ENCODE data around the gene ZBTB16.

Gene ZBTB16

GRCh38 chr11:114133548-114134329, 74.2 kb downstream of the ZBTB16 start:
- no peak overlapping the region for H2AFZ ChIP-seq (ENCODE audit: low read length)
- H3K4me2 ChIP-seq (ENCODE audit: insufficient read depth, low read length, poor library complexity, severe bottlenecking), result no peak overlapping the region
- H4K8ac ChIP-seq (ENCODE audit: low read depth, low read length), result no peak overlapping the region
- H2BK15ac ChIP-seq (ENCODE audit: low read length), result no peak overlapping the region
- no peak overlapping the region for H3K4me3 ChIP-seq (ENCODE audit: low read length in 2 of 2)
- no peak overlapping the region for H3K23ac ChIP-seq (ENCODE audit: low read depth, low read length, poor library complexity)
- no peak overlapping the region for H3K9ac ChIP-seq (ENCODE audit: low read depth, low read length, poor library complexity)
- peaks cover 0 to 5% of the 10 kb centered on the region in 2 donors for H3K36me3 ChIP-seq (replicated peaks in 1 of 2; ENCODE audit: control insufficient read depth in 2 of 2, insufficient read depth in 2 of 2, low read length in 2 of 2)
- no peak overlapping the region for H4K91ac ChIP-seq (ENCODE audit: low read depth, low read length, poor library complexity)
- no peak overlapping the region for H3K4ac ChIP-seq (ENCODE audit: low read length)
- DNase-seq (ENCODE audit: low spot score), result no peak
- H3K18ac ChIP-seq (ENCODE audit: low read length), result peak overlapping the region; percentile 33
- no peak overlapping the region for H2AK5ac ChIP-seq (ENCODE audit: low read depth, low read length)
- H2BK12ac ChIP-seq (ENCODE audit: low read length), result no peak overlapping the region
- no CpG with 5 or more reads among the region's 9 CpGs for WGBS, 2 donors (ENCODE audit: extremely low coverage in 2 of 2, insufficient read length in 2 of 2, insufficient replicate concordance in 1 of 2)
- peaks cover 6% of the 10 kb centered on the region for H3K79me1 ChIP-seq (ENCODE audit: low read depth, low read length)
- no peak overlapping the region for H3K27ac ChIP-seq (replicated peaks; ENCODE audit: low read length)
- peaks cover 0 to 5% of the 10 kb centered on the region in 2 donors for H3K9me3 ChIP-seq (replicated peaks in 1 of 2; ENCODE audit: control insufficient read depth in 2 of 2, insufficient read depth in 1 of 2, low read depth in 1 of 2, low read length in 2 of 2)
- peaks cover 38 to 52% of the 10 kb centered on the region in 2 donors for H3K4me1 ChIP-seq (ENCODE audit: control insufficient read depth in 2 of 2, insufficient read depth in 1 of 2, low read depth in 1 of 2, low read length in 2 of 2)
- no peak overlapping the region for H2BK5ac ChIP-seq (ENCODE audit: low read length)
- no peak overlapping the region for H2BK120ac ChIP-seq (ENCODE audit: low read depth, low read length)
- no peaks in the 10 kb centered on the region for H3K27me3 ChIP-seq (ENCODE audit: control insufficient read depth in 3 of 3, insufficient read depth in 3 of 3, low read depth in 1 of 3, low read length in 3 of 3)
- H3K14ac ChIP-seq (ENCODE audit: low read length), result no peak overlapping the region

- Histone ChIP-seq H3K9me3 (replicated peaks in 1 of 2; ENCODE audit: control insufficient read depth in 2 of 2, insufficient read depth in 1 of 2, low read depth in 1 of 2, low read length in 2 of 2) (peaks cover 0 to 5% of the 10 kb centered on the region in 2 donors), H3K79me1 (ENCODE audit: low read depth, low read length) (peaks cover 6% of the 10 kb centered on the region), H3K9ac (ENCODE audit: low read depth, low read length, poor library complexity) (no peak overlapping the region), H4K91ac (ENCODE audit: low read depth, low read length, poor library complexity) (no peak overlapping the region), H3K4me1 (ENCODE audit: control insufficient read depth in 2 of 2, insufficient read depth in 1 of 2, low read depth in 1 of 2, low read length in 2 of 2) (peaks cover 31 to 48% of the 10 kb centered on the region in 2 donors), H4K8ac (ENCODE audit: low read depth, low read length) (no peak overlapping the region), H2BK15ac (ENCODE audit: low read length) (no peak overlapping the region), H3K18ac (ENCODE audit: low read length) (peak overlapping the region; percentile 39), H3K4ac (ENCODE audit: low read length) (no peak overlapping the region), H3K36me3 (replicated peaks in 1 of 2; ENCODE audit: control insufficient read depth in 2 of 2, insufficient read depth in 2 of 2, low read length in 2 of 2) (peaks cover 0 to 8% of the 10 kb centered on the region in 2 donors), H3K23ac (ENCODE audit: low read depth, low read length, poor library complexity) (no peak overlapping the region), H3K27ac (replicated peaks; ENCODE audit: low read length) (no peak overlapping the region), H3K4me2 (ENCODE audit: insufficient read depth, low read length, poor library complexity, severe bottlenecking) (no peak overlapping the region), H3K4me3 (ENCODE audit: low read length in 2 of 2) (no peak overlapping the region), H2AFZ (ENCODE audit: low read length) (no peak overlapping the region), H2BK5ac (ENCODE audit: low read length) (no peak overlapping the region), H3K14ac (ENCODE audit: low read length) (no peak overlapping the region), H2AK5ac (ENCODE audit: low read depth, low read length) (no peak overlapping the region), H2BK12ac (ENCODE audit: low read length) (no peak overlapping the region), H3K27me3 (ENCODE audit: control insufficient read depth in 3 of 3, insufficient read depth in 3 of 3, low read depth in 1 of 3, low read length in 3 of 3) (no peaks in the 10 kb centered on the region), H2BK120ac (ENCODE audit: low read depth, low read length) (no peak overlapping the region)
- WGBS, 2 donors (ENCODE audit: extremely low coverage in 2 of 2, insufficient read length in 2 of 2, insufficient replicate concordance in 1 of 2), result no CpG with 5 or more reads among the region's 3 CpGs
- DNase-seq (ENCODE audit: low spot score), result no peak
These were observed 75.4 kb downstream of the ZBTB16 start for GRCh38 chr11:114134870-114135269.

- H3K27me3 ChIP-seq (ENCODE audit: control insufficient read depth in 3 of 3, insufficient read depth in 3 of 3, low read depth in 1 of 3, low read length in 3 of 3), result no peaks in the 10 kb centered on the region
- no peak overlapping the region for H2AK5ac ChIP-seq (ENCODE audit: low read depth, low read length)
- peaks cover 6% of the 10 kb centered on the region for H3K79me1 ChIP-seq (ENCODE audit: low read depth, low read length)
- H3K36me3 ChIP-seq (replicated peaks in 1 of 2; ENCODE audit: control insufficient read depth in 2 of 2, insufficient read depth in 2 of 2, low read length in 2 of 2), result peaks cover 0 to 17% of the 10 kb centered on the region in 2 donors
- H3K23ac ChIP-seq (ENCODE audit: low read depth, low read length, poor library complexity), result no peak overlapping the region
- no peak overlapping the region for H3K4me2 ChIP-seq (ENCODE audit: insufficient read depth, low read length, poor library complexity, severe bottlenecking)
- no peak overlapping the region for H2AFZ ChIP-seq (ENCODE audit: low read length)
- DNase-seq (ENCODE audit: low spot score), result no peak
- H3K4ac ChIP-seq (ENCODE audit: low read length), result no peak overlapping the region
- no peak overlapping the region for H3K4me3 ChIP-seq (ENCODE audit: low read length in 2 of 2)
- H2BK12ac ChIP-seq (ENCODE audit: low read length), result no peak overlapping the region
- H3K9ac ChIP-seq (ENCODE audit: low read depth, low read length, poor library complexity), result no peak overlapping the region
- H2BK15ac ChIP-seq (ENCODE audit: low read length), result no peak overlapping the region
- no peak overlapping the region for H2BK5ac ChIP-seq (ENCODE audit: low read length)
- H3K14ac ChIP-seq (ENCODE audit: low read length), result no peak overlapping the region
- no peak overlapping the region for H3K18ac ChIP-seq (ENCODE audit: low read length)
- no peak overlapping the region for H4K91ac ChIP-seq (ENCODE audit: low read depth, low read length, poor library complexity)
- H4K8ac ChIP-seq (ENCODE audit: low read depth, low read length), result no peak overlapping the region
- peak overlapping the region; percentile 27 for H3K27ac ChIP-seq (replicated peaks; ENCODE audit: low read length)
- WGBS, 2 donors (ENCODE audit: extremely low coverage in 2 of 2, insufficient read length in 2 of 2, insufficient replicate concordance in 1 of 2), result no CpG with 5 or more reads among the region's 4 CpGs
- H2BK120ac ChIP-seq (ENCODE audit: low read depth, low read length), result no peak overlapping the region
- H3K9me3 ChIP-seq (replicated peaks in 1 of 2; ENCODE audit: control insufficient read depth in 2 of 2, insufficient read depth in 1 of 2, low read depth in 1 of 2, low read length in 2 of 2), result peaks cover 0 to 5% of the 10 kb centered on the region in 2 donors
- peaks cover 25 to 39% of the 10 kb centered on the region in 2 donors for H3K4me1 ChIP-seq (ENCODE audit: control insufficient read depth in 2 of 2, insufficient read depth in 1 of 2, low read depth in 1 of 2, low read length in 2 of 2)
These were observed 76.2 kb downstream of the ZBTB16 start for GRCh38 chr11:114135737-114136151.

- H2BK120ac ChIP-seq (ENCODE audit: low read depth, low read length), result no peak overlapping the region
- H3K23ac ChIP-seq (ENCODE audit: low read depth, low read length, poor library complexity), result no peak overlapping the region
- no peak overlapping the region for H3K4me3 ChIP-seq (ENCODE audit: low read length in 2 of 2)
- no peak overlapping the region for H2AFZ ChIP-seq (ENCODE audit: low read length)
- peaks cover 0 to 23% of the 10 kb centered on the region in 2 donors for H3K36me3 ChIP-seq (replicated peaks in 1 of 2; ENCODE audit: control insufficient read depth in 2 of 2, insufficient read depth in 2 of 2, low read length in 2 of 2)
- H4K91ac ChIP-seq (ENCODE audit: low read depth, low read length, poor library complexity), result no peak overlapping the region
- no peak overlapping the region for H4K8ac ChIP-seq (ENCODE audit: low read depth, low read length)
- H2BK12ac ChIP-seq (ENCODE audit: low read length), result no peak overlapping the region
- H3K27me3 ChIP-seq (ENCODE audit: control insufficient read depth in 3 of 3, insufficient read depth in 3 of 3, low read depth in 1 of 3, low read length in 3 of 3), result no peaks in the 10 kb centered on the region
- no peak for DNase-seq (ENCODE audit: low spot score)
- no peak overlapping the region for H3K27ac ChIP-seq (replicated peaks; ENCODE audit: low read length)
- H2BK5ac ChIP-seq (ENCODE audit: low read length), result no peak overlapping the region
- no CpG with 5 or more reads among the region's 10 CpGs for WGBS, 2 donors (ENCODE audit: extremely low coverage in 2 of 2, insufficient read length in 2 of 2, insufficient replicate concordance in 1 of 2)
- no peak overlapping the region for H2BK15ac ChIP-seq (ENCODE audit: low read length)
- no peak overlapping the region for H3K14ac ChIP-seq (ENCODE audit: low read length)
- H2AK5ac ChIP-seq (ENCODE audit: low read depth, low read length), result no peak overlapping the region
- no peak overlapping the region for H3K9ac ChIP-seq (ENCODE audit: low read depth, low read length, poor library complexity)
- H3K4ac ChIP-seq (ENCODE audit: low read length), result no peak overlapping the region
- peaks cover 3% of the 10 kb centered on the region for H3K79me1 ChIP-seq (ENCODE audit: low read depth, low read length)
- no peak overlapping the region for H3K4me2 ChIP-seq (ENCODE audit: insufficient read depth, low read length, poor library complexity, severe bottlenecking)
- H3K18ac ChIP-seq (ENCODE audit: low read length), result no peak overlapping the region
- peaks cover 0 to 5% of the 10 kb centered on the region in 2 donors for H3K9me3 ChIP-seq (replicated peaks in 1 of 2; ENCODE audit: control insufficient read depth in 2 of 2, insufficient read depth in 1 of 2, low read depth in 1 of 2, low read length in 2 of 2)
- H3K4me1 ChIP-seq (ENCODE audit: control insufficient read depth in 2 of 2, insufficient read depth in 1 of 2, low read depth in 1 of 2, low read length in 2 of 2), result peaks cover 27 to 30% of the 10 kb centered on the region in 2 donors
These were observed 77.5 kb downstream of the ZBTB16 start for GRCh38 chr11:114136686-114137640.

All from neuronal stem cell (in vitro differentiated cells).